RCC 7860 (cell line): ENCODE data around the gene MEGF10.
A peak's percentile ranks its signal among the peaks of the same experiment; 100 is the strongest.

ENCODE experiments used
- DNase-seq: peaks from one replicate; pipeline ENCODE4 v3.0.0-alpha.2; 2015; ENCODE audit warnings: low spot score
- FAIRE-seq: peaks from 2 replicates; lab custom pipeline; 2012; peaks lifted over from hg19 to GRCh38; lab: Jason Lieb, UNC

The MEGF10 gene

GRCh38 chr5:127431977-127432585, 141.5 kb downstream of the MEGF10 start:
- no peak for DNase-seq
- FAIRE-seq: no peak

DNA sequence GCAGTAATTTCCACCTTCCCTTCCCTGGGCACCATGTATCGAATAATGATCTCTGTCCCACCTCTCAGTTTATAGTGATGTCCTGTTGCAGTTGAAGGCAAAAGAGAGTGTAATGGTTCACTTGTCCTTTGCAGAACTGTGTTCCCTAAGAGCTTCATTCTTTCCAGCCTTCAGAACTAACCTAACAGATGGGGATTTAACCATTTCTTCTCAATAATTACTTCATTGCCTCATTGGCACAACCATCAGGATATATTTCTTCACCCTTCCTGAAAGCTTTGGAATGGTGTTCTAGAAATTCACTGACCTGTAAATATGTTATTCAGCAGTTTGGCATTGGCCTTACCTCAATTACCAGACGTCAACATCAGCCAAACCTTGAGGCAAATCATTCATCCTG, 142.9 kb downstream of the MEGF10 start:
- no peak for FAIRE-seq
- no peak for DNase-seq

DNA sequence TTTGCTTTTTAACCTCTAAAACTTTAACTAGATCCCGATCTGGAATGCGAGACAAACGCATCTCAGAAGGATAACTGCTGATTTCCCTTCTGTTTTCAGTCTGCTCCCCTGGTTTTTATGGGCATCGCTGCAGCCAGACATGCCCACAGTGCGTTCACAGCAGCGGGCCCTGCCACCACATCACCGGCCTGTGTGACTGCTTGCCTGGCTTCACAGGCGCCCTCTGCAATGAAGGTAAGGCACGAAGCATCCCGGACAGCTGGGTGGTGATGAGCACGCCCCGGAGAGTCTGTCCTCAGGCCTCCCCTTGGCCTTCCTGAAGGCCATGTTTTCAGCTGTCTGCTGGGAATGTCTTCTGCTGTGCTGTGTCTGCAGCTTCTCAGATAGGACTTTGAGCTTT, 144.0 kb downstream of the MEGF10 start:
- no peak for FAIRE-seq

GRCh38 chr5:127435821-127436220, 145.2 kb downstream of the MEGF10 start:
- DNase-seq (no peak), FAIRE-seq (no peak)

More for the DNA sequence above, 144.0 kb downstream of the MEGF10 start:
- no peak for DNase-seq

- DNase-seq: no peak
- FAIRE-seq: no peak
Measured at GRCh38 chr5:127439644-127440043, 149.0 kb downstream of the MEGF10 start.

- FAIRE-seq (peak; percentile 83), DNase-seq (peak; percentile 62)
Measured at GRCh38 chr5:127440831-127441230, 150.2 kb downstream of the MEGF10 start.

- DNase-seq (no peak), FAIRE-seq (no peak)
Measured at GRCh38 chr5:127441799-127442484, 151.3 kb downstream of the MEGF10 start.

GRCh38 chr5:127444171-127444570, 153.6 kb downstream of the MEGF10 start:
- DNase-seq: no peak
- no peak for FAIRE-seq

DNA sequence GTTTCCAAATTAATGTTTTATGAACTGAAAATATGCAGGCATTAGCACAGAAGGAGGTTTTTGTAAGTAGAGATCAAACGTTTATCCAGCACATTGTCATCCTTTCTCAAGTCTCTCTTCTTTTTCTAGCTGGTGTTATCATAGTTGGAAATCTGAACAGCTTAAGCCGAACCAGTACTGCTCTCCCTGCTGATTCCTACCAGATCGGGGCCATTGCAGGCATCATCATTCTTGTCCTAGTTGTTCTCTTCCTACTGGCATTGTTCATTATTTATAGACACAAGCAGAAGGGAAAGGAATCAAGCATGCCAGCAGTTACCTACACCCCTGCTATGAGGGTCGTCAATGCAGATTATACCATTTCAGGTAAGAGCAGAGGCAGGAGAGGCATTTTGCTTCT, 154.7 kb downstream of the MEGF10 start:
- no peak for DNase-seq
- no peak for FAIRE-seq

DNA sequence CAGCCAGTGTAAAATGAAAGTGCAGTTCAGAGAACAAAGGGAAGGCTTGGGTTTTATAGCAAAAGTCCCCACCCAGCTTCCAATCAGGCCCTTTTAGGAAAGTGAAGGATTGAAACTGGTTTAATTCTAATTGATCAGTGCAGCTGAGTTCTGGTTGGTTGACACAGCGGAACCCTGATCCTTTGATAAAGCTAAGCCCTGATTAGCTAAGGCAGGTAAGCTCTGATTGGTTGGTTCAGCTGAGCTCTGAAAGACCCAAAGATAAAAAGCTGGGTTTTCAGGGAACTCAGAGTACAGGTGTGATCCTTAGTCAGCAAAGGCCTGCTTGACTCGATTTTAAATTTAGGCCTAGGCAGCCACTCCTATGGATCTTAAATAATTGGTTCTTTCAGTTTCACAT, 156.0 kb downstream of the MEGF10 start:
- no peak for DNase-seq
- FAIRE-seq: no peak

DNA sequence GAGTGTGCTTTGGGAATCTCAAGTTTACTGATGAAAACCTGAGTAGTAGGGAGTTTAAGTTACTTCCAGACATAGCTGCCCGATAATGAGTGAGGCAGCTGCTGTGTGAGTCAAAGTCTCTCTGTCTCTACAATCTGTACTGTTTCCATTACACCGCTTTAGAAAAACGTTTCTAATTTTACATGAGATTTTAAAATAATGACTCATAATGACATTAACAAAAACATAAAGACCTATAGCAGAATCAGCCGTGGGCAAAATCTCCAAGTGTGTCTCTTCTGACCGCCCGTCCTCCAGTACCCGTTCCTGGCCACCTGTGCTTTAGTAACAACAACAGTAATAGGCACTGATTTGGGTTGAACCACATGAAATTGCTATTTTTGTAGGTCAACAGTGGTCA, 157.2 kb downstream of the MEGF10 start:
- DNase-seq (no peak), FAIRE-seq (no peak)

- no peak for DNase-seq
- no peak for FAIRE-seq
Measured at GRCh38 chr5:127450046-127450445, 159.4 kb downstream of the MEGF10 start.

GRCh38 chr5:127451096-127451495, 160.5 kb downstream of the MEGF10 start:
- no peak for FAIRE-seq
- no peak for DNase-seq

DNA sequence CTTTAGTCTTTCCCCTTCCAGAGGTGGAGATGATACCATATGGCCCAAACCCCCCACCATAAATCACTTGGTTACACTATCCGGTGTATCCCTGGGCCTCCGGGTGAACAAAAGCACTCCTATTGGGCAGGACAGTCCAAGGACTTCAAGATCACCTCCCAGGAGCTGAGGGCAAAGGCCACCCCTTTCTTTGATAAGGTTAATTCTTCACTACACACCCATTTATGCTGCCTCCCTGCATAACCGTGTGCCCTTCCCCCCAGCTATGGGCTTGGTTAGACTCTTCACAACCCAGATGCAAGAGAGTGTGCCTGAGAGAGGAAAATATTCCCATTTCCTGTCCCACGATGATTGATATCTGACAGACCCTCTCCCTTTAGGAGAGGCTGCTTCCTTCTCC, 162.0 kb downstream of the MEGF10 start:
- FAIRE-seq (no peak), DNase-seq (no peak)

- no peak for FAIRE-seq
Measured at GRCh38 chr5:127471211-127471610, 180.6 kb downstream of the MEGF10 start.

DNA sequence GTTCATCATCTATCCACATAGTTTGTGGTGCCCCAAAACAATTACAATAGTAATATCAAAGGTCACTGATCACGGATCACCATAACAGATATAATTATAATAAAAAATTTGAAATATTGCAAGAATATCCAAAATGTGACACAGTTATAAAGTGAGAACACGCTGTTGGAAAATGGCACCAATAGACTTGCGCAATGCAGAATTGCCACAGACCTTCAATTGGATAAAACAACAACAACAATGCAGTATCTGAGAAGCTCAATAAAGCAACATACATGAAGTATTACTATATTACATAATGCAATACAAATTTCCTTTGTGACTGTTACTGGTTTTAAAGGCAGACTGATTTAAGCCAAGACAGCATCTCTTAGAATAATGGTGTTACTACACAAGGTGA, 182.1 kb downstream of the MEGF10 start:
- DNase-seq (no peak), FAIRE-seq (no peak)

More at GRCh38 chr5:127471211-127471610, 180.6 kb downstream of the MEGF10 start:
- DNase-seq: no peak

DNA sequence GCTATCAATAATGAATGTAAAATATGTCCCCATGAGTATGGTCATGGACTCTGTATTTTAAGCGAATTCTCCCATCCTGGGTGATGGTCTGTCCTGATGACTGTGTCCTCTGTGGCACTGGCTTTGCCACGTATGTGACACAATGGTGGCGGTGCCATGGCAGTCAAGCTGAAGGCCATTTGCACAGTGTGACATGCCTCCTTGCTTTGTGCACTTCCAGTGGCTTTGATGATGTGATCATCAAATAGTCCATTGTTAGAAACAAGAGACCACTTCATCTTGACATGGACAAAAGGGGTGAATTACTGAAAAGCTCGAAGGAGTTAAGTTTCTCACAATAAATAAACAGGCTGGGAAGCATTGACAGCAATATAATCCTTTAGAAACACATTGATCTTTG, 195.9 kb downstream of the MEGF10 start:
- DNase-seq (no peak), FAIRE-seq (no peak)

DNA sequence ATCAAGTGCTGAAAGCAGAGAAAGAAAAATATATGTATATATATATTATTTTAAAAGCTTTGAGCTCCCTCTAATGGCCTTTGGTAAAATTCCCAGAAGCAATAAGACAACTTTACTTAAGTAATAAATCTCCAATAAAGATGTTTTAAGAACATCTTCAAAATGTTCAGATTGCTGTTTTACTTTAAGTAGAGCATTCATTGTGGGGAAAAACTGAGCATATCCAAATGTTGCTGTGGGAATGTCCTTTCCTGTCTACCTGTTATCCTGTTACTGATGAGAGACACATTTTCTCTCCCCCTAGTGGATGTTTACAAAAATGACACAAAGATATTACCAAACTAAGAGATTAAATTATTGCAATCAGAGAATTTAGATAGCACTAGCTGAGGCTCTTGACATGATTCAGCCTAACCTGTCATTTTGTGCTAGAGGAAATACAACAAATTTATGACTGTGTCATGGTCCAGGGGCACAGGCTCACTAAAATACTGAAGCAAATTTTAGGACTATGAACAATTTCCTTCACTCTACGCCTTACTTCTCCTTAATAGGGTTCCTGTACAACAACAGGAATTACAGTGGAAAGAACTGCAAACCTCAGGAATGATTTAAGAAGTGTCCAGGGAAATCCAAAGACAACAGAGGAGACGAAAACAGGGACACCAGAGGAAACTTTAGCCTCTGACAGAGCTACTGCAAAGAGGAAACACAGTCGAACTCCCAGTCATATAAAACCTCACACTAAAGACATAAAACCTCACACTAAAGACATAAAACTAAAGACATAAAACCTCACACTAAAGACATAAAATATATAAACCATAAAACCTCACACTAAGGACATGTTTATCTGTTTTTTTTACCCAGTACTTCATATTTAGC, 202.5 kb downstream of the MEGF10 start:
- DNase-seq (peak; percentile 60), FAIRE-seq (peak; percentile 81)

DNA sequence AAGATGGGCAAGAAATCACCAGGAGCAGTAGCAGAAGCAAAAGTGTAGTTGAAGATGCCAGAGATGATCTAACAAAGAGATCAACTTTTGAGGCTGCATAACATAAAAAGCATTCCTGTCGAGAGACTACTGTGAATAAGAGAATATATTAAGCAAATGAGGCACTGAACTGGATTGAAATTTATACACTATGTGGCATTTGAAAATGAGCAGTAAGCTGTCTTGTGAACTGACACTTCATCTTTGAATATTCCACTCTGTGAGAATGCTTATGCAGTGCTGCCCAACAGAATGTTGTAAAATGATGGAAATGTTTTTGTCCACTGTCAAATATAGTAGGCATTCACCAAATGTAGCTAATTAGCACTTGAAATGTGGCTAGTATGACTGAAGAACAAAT, 208.0 kb downstream of the MEGF10 start:
- FAIRE-seq (no peak), DNase-seq (no peak)

GRCh38 chr5:127505905-127506304, 215.3 kb downstream of the MEGF10 start:
- FAIRE-seq (no peak), DNase-seq (no peak)

GRCh38 chr5:127506616-127507015, 216.0 kb downstream of the MEGF10 start:
- DNase-seq: no peak
- FAIRE-seq: no peak
